NCI-H774 (cell line): ENCODE measurements around the gene ETHE1.

ENCODE experiments used
- DNase-seq: peaks from one replicate; lab custom pipeline; 2025; lab: John Stamatoyannopoulos, UW

Gene ETHE1

GRCh38 chr19:43465468-43466120 lies 61.4 kb downstream of the ETHE1 start, which contains the start of gene LYPD3:
LYPD3 (minus strand) TSS chr19:43465608; CDS start chr19:43465571, 37 bp downstream.
- DNase-seq, result no peak

DNA sequence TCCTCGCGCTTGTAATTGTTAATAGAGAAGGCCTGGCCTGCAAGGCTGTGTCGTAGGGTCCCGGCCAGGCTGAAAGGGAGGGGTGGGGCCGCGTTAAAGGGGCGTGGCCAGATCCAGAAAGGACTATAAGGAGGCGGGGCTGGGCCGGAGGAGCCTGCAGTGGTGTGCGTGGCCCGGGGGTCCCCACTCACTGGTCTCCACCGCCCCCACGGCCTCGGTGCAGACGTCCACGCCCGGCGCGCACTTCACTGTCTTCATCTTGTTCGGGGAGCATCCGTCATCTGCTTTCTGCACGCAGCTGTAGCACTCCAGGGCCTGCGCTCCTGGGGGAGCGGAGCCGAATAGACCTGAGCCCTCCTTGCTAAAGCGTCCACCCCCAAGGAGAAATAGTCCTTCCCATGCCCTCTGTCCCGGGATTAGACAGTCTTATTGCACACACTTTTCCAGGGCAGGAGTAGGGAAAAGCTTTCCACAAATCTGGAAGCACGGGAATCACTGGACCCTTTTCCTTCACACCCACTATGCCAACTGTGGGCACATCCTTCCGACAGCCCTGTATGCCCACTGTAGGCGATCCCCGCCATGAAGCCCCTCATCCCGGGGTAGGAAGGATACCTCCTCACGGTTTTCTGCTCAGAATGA lies 62.7 kb downstream of the ETHE1 start:
- no peak for DNase-seq

DNA sequence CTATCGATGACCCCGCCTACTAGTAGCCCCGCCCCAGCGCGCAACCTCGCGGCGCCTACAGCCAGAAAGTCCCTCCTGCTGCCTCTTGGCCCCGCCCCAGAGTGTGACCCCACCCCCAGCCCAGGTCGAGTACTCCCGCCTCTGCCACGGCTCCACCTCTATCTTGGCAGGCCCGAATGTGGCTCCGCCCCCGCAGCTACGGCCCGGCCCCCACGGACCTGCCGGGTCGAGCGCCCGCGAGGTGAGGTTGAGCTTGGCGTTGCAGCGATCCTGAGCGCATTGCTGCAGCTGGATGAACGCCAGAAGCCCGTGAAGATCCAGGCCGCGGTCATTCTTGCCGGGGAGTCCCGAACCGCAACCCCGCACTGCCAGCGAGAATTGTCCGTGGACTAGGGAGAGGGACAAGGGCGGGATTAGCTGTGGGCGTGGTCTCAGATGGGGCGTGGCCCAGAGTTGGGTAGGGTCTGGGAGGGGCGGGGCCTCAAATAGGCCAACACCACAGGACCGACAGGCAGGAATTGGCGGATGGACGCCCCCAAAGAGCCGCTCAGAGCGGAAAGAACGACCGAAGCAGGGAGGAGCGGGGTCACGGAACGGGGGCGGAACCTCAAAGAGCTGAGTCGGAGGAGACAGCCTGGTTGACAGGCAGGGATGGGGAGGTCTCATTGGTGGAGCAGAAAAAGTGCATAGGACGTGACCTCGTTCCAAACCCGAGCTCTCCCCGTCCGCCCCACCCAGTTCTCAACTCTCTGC lies 63.4 kb downstream of the ETHE1 start:
- peak; percentile 95 for DNase-seq

GRCh38 chr19:43462785-43463380 lies 64.1 kb downstream of the ETHE1 start:
- no peak for DNase-seq

DNA sequence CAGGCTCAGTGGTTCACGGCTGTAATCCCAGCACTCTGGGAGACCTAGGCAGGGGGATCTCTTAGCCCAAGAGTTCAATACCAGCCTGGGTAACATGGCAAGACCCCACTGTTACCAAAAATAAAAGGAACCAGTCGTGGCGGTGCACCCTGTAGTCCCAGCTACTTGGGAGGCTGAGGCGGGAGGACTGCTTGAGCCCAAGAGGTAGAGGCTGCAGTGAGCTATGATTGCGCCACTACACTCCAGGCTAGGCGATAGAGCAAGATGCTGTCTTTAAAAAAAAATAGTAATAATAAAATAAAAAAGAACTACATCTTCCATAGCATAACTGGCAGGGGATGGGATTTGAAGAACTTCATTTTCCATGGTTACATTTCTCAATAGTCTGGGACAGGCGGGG lies 64.6 kb downstream of the ETHE1 start:
- no peak for DNase-seq

DNA sequence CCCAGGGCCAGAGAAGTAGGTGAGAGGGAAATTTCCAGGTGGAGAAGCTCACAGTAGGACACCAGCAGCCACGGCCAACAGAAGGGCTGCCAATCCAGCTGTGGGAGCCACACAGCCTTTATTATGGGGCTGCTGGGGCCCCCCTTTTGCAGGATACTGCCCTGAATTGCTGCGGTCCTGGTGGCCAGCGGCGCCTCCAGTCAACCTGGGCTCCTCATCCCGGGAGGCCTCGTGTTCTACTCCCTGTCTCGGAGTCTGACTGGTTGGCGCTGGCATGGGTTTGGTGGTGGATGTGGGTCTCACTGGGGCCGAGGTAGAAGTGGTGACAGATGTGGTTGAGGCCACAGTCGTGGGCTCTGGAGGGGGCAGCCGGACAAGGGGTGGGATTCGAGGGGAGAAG lies 65.7 kb downstream of the ETHE1 start:
- no peak for DNase-seq

DNA sequence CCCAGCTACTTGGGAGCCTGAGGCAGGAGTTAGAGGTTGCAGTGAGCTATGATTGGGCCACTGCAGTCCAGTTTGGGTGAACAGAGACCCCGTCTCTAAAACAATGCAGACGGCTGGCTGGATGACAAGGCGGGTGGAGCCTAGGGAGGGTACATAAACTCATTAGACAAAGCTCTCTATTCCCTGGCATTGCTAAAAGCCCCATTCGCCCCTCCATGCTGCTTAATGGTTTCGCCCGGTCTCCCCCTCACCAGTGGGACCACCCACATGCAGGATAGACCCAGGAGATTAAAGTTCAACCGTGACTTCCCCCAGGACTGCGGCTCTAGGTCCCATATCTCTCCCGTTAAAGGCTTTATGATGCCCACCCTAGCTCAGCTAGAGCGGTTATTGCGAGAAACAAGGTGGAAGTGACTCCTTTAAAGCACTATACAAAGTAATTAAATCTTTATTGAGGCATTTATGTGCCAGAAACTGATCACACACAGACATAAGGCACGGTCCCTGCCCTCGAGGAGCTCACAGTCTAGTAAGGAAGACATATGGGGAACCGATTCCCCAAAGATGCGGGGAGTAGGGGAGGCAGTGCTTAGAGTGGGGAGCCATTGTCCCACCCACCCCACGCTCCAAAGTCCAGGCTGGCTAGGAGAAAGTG lies 66.5 kb downstream of the ETHE1 start:
- DNase-seq, result no peak

GRCh38 chr19:43457809-43458208 lies 69.2 kb downstream of the ETHE1 start:
- no peak for DNase-seq
